Stimulated activated CD4-positive, alpha-beta T cell treated with anti-CD3 and anti-CD28 coated beads, Interleukin-1b, Interleukin-23, amount 100 ng/mL, for 4 hours (primary cell): ENCODE measurements around the gene MBLAC1.

Experiments
- DNase-seq, 2 donors: peaks; one replicate each; pipeline ENCODE4 v3.0.0-alpha.2; 2020; ENCODE audit warnings: low read depth in 2 of 2

MBLAC1 gene

DNA sequence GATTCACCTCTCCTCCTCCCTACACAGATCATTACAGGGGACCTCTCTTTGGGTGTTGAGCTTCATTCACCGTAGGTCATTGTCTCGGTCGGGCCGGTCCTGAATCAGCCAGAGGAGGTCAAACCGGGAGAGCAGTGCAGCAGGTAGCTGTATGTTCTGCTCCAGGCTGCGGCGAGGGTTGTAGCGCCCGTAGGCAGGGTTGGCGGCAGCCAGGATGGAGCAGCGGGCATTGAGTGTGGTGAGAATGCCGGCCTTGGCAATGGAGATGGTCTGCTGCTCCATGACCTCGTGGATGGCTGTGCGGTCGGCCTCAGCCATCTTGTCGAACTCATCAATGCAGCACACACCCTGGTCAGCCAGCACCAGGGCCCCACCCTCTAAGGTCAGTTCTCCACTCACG, 31.1 kb upstream of the MBLAC1 start:
- no peak for DNase-seq

GRCh38 chr7:100098913-100099312, 27.9 kb upstream of the MBLAC1 start:
- DNase-seq, result no peak

- DNase-seq, result no peak
Observed at GRCh38 chr7:100099452-100099851, 27.3 kb upstream of the MBLAC1 start.

DNA sequence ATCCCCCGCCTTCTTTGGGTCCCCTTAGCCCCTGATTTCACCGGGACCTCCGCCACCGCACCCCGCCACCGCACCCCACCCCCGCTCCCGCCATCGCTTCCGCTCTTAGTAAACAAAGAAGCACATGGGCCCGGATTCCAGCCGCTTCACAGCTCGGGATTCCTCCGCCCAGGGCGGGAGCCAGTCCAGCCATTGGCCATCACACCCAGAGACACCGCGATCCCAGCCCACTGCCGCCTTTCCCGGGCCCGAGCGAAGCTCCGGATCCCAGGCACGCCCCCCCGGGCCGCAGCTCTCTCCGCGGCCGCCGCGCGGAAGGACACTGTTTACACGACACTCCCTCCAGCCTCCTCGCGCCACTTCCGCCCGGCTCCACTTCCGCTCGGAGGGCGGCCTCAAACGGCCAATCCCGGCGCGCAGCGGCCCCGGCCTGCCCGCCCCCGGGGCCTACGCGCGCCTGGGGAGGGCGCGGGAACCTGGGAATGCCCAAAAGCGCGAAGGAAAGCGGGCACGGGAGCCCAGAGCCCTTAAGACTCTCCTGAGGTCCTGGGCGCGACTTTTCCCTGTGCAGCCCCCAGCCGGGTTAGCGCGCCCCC, 26.2 kb upstream of the MBLAC1 start:
- DNase-seq, result peak; percentile 74 to 80

DNA sequence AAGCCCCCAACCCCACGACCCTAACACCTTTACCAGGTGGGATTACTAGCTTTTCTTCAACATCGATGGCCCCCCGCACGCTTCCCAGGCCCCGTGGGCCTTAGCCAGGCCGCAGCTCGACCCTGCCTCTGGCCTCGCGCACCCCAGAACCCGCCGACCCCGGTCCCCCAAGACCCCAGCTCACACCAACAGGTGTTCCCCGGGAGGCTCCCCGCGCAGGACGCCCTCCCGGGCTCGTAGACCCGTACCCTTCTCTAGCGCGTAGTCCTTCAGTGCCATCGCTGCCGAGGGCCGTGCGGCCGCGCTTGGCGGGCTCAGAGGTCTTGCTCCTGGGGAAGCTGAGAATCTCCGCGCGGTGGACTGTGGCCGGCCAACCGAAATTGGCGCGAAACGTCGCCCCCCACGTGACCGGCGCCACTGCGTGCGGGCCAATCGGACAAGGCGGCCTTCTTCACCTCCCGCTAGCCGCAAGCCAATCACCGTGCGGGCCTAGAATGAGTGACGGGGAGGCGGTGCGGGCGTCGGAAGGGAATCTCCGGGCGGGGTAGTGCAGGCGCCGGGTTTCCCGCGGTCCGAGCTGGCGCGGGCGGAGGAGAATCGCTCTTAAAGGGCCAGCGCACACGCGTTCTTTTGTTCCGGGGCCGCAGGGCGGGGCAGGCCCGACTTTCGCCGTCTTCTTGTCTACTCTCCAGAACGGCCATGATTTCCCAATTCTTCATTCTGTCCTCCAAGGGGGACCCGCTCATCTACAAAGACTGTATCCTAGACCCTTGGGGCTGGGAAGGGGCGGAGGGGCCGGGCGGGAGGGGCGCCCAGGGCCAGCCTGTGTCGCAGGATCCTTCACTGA, 25.5 kb upstream of the MBLAC1 start, which contains the start of the genes AP4M1 and MCM7:
TSS of gene AP4M1 (plus strand) at position 628 of the 847 bp plus-strand sequence. CDS start at position 700, 72 bp downstream.
TSS of gene MCM7 (minus strand) at position 382 of the 847 bp plus-strand sequence. CDS start at position 279, 103 bp downstream.
- peak; percentile 90 to 91 for DNase-seq

DNA sequence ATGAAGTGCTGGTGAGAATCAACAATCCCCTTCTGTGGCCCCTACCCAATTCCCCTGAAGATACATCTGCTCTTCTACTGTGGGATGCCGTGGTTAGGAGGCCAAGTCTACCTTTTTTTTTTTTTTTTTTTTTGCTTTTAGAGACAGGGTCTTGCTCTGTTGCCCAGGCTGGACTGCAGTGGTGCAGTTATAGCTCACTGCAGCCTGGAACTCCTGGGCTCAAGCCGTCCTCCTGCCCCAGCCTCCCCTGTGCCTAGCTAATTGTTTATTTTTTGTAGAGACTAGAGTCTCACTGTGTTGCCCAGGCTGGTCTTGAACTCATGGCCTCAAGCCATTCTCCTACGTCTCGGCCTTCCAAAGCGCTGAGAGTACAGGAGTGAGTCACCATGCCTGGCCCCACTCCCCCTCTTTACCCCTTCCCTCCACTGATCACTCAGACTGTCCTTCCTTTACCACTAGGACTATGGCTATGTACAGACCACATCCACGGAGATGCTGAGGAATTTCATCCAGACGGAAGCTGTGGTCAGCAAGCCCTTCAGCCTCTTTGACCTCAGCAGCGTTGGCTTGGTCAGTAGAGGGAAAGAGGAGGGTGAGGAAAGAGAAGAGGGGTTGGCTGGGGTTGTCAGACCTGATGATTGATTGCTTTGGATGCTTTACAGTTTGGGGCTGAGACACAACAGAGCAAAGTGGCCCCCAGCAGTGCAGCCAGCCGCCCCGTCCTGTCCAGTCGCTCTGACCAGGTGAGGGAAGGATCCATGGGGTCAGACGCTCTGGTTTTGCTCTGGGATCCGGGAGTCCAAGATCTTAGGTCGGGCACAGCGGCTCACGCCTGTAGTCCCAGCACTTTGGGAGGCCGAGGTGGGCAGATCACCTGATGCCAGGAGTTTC, 23.6 kb upstream of the MBLAC1 start:
- DNase-seq, result no peak

- DNase-seq, result no peak
Observed at GRCh38 chr7:100105534-100105933, 21.2 kb upstream of the MBLAC1 start.

DNA sequence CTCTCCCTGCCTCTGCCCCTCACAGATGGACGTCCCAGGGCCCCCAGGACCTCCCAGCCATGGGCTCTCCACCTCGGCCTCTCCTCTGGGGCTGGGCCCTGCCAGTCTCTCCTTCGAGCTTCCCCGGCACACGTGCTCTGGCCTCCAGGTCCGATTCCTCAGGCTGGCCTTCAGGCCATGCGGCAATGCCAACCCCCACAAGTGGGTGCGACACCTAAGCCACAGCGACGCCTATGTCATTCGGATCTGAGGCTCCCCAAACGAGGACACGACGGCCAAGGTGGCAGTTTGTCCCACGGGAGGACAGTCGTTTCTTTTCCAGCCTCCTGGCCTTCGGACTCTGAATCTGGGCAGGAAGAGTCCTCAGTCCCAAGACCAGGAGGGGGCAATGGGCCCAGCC, 20.1 kb upstream of the MBLAC1 start:
- DNase-seq, result no peak

DNA sequence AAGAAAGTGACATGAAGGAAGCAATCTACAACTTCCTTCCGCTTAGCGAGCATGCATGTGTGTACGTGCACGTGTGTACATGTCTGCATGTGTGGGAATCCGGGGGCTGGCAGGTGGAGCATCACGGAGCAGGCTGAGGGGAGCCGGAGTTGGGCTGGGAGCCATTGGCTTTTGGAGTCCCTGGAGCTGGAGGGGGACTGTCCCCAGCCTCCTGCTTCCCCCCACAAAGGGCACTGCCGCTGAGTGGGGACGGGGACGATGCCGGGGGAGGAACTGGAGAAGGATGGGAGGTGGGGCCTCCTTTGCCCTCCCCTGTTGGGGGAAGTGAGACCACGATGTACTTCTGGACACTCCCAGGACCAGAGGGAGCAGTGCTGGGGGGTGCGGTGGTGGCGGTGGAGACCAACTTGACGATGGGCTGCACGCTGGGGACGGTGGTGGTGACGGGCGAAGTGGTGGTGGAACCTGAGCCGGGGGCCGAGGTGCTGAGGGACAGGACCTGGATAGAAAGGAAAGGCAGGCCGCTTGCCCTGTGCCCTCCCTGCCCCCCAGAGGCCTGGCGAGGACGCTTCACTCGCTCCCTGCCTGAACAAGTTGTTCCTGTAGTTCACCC, 19.5 kb upstream of the MBLAC1 start:
- no peak for DNase-seq

DNA sequence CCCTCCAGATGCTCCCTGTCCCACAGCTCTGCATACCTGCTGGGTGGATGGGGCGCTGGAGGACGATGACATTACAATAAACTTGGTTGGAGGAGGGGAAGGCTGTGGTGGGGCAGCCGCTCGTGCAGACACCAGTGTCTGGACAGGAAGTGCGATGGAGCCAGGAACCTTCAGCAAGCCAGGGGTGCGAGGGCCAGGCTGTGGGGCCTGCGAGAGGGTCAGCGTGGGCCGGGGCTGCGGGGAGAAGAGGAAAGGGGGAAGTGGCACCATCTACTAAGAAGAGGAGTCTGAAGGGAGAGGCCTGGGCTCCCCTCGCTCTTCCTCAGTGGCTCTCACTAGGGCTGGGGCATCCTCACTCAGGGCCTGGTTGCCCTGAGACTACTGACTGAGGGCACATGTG, 18.9 kb upstream of the MBLAC1 start:
- no peak for DNase-seq

- no peak for DNase-seq
Observed at GRCh38 chr7:100109521-100110163, 17.1 kb upstream of the MBLAC1 start.

DNA sequence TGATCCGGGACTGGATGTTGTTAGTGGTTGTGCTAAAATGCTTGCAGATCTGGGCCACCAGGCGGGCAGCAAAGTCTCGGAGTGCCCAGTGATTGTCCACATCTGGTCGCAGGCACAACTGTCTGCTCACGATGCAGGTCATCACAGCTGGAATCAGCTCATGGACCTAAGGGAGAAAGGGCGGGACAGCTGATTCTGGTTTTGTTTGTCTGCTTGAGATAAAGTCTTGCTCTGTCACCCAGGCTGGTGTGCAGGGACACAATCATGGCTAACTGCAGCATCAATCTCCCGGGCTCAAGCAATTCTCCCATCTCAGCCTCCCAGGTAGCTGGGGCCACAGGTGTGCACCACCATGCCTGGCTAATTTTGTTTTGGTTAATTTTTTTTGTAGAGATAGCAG, 15.6 kb upstream of the MBLAC1 start:
- no peak for DNase-seq

GRCh38 chr7:100111914-100112313, 14.9 kb upstream of the MBLAC1 start:
- no peak for DNase-seq

DNA sequence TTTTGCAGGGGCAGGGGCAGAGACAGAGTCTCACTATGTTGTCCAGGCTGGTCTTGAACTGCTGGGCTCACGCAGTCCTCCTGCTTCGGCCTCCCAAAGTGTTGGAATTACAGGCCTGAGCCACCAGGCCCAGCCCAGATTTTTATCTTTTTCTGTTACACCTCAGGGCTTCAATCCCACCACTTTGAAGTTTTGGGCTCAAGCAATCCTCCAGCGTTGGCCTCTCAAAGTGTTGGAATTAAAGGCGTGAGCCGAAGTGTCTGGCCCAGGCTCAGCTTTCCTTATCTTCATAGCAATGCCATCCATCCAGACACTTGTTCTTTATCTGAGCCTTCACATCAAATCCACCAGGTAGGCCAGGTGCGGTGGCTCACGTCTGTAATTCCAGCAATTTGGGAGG, 11.7 kb upstream of the MBLAC1 start:
- no peak for DNase-seq

GRCh38 chr7:100118388-100119071, 8.2 kb upstream of the MBLAC1 start:
- no peak for DNase-seq

- peak; percentile 94 for DNase-seq
Observed at GRCh38 chr7:100119072-100119969, 7.4 kb upstream of the MBLAC1 start, which contains the start of the genes CNPY4 and TAF6. Gene CNPY4 (plus strand): TSS chr7:100119634. CDS start chr7:100119745, 111 bp downstream. Gene TAF6 (minus strand): TSS chr7:100119358. CDS start chr7:100114209, 5,149 bp downstream.

- DNase-seq, result peak; percentile 41 to 48
Observed at GRCh38 chr7:100119970-100120732, 6.6 kb upstream of the MBLAC1 start.

DNA sequence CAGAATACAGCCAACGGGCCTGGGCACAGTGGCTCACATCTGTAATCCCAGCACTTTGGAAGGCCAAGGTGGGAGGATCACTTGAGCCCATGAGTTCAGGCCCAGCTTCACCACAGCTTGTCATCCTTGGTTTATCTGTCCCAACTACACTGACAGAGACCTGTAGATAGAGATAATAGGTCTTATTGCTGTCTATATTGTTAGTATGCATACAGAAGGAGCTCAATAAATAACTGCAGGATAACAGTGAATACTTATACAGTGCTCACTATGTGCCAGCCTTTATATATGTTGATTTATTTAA, 6.1 kb upstream of the MBLAC1 start:
- no peak for DNase-seq

- DNase-seq, result no peak
Observed at GRCh38 chr7:100122067-100122466, 4.7 kb upstream of the MBLAC1 start.
